NB4 (cell line): Measurements from ENCODE around the gene DUSP28.

ENCODE experiments used
- DNase-seq: peaks from one replicate; pipeline ENCODE4 v3.0.0; 2010; ENCODE audit warnings: low read depth
- H3K4me3 ChIP-seq: one replicate; pipeline ENCODE4 v1.5.1; 2011; ENCODE audit warnings: mild to moderate bottlenecking, low read depth, low read length, moderate library complexity
- MYC ChIP-seq: IDR thresholded peaks from 2 replicates; pipeline ENCODE4 v1.6.1; 2011; ENCODE audit warnings: low read depth, low read length
- POLR2A ChIP-seq: IDR thresholded peaks from 2 replicates; pipeline ENCODE4 v1.6.1; 2011; ENCODE audit warnings: mild to moderate bottlenecking; ENCODE audit not compliant: insufficient read length; ENCODE audit errors: extremely low read depth
- TF ChIP-seq, protein P1 (sequence below): IDR thresholded peaks from one replicate; pipeline ENCODE4 v1.5.1; 2012; ENCODE audit warnings: low read depth, low read length
- TF ChIP-seq, protein P2 (sequence below): IDR thresholded peaks from 2 replicates; pipeline ENCODE4 v1.6.1; 2011; ENCODE audit warnings: low read depth, low read length

Gene DUSP28

DNA sequence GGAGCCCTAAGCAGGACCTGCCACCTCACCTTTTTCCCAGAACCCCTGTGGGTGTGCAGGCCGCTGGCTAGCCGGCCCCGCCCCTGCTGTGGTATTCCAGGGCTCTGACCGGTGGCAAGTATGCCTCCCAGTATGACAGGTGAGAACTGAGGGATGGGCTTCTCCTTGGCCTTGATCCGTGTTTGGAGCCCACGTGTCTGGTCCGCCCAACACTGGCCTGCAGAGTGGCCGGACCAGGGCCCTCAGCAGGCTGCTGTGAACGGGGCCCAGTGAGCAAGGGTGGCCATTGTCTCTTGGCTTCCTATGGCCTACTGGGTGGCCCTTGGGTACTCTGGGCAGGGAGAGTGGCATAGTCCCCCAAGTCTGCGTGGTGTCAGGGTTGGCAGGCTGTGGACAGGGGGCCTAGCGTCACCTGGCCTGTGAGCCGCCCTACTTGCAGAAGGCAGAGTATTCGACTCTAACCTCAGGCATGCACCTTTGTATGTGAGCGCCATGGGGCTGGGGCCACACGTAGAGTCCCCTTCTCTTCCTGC is 9.9 kb downstream of the DUSP28 start:
- TF ChIP-seq POLR2A: no peak
- TF ChIP-seq, protein P1, sequence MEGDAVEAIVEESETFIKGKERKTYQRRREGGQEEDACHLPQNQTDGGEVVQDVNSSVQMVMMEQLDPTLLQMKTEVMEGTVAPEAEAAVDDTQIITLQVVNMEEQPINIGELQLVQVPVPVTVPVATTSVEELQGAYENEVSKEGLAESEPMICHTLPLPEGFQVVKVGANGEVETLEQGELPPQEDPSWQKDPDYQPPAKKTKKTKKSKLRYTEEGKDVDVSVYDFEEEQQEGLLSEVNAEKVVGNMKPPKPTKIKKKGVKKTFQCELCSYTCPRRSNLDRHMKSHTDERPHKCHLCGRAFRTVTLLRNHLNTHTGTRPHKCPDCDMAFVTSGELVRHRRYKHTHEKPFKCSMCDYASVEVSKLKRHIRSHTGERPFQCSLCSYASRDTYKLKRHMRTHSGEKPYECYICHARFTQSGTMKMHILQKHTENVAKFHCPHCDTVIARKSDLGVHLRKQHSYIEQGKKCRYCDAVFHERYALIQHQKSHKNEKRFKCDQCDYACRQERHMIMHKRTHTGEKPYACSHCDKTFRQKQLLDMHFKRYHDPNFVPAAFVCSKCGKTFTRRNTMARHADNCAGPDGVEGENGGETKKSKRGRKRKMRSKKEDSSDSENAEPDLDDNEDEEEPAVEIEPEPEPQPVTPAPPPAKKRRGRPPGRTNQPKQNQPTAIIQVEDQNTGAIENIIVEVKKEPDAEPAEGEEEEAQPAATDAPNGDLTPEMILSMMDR: no peak
- TF ChIP-seq MYC: no peak
- DNase-seq: no peak
- no peak overlapping the region for H3K4me3 ChIP-seq

DNA sequence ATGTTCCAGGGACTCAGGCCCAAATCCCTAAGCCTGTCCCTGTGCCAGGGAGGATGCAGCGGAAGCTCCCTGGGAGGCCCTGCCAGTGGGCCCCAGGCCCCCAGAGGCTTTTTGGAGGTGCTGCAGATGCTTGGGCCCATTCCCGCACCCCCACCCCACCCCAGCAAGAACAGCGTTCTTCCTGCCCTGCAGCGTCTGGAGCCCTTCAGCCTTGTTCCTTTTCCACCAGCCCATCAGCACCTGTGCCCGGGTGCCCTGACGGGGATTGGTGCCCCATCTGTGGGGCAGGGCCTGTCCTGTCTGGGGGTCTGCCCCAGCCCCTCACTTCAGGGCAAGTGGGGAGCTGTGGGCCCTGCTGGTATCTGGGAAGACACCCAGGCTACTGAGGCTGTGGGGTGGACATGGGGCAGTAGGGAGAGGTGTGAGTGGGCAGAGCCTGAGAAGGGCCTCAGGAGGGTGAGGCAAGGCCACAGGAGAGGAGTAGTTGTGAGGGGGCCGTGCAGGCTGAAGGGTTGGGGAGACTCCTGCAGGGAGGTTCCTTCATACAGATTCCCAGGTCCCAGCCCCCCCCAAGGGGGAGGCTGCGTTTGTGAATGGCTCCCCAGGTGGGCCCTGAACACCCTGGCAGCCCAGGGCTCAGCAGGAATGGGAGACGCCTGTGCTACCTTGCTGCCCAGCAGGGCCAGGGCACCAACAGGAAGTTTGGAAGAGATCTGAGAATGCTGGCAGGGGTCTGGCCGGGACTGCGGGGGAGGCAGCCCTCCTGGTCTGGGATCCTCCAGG is 10.6 kb downstream of the DUSP28 start:
- TF ChIP-seq, protein P1: no peak
- TF ChIP-seq POLR2A: no peak
- no peak for TF ChIP-seq MYC
- TF ChIP-seq, protein P2, sequence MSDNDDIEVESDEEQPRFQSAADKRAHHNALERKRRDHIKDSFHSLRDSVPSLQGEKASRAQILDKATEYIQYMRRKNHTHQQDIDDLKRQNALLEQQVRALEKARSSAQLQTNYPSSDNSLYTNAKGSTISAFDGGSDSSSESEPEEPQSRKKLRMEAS: no peak
- DNase-seq: no peak
- H3K4me3 ChIP-seq: no peak overlapping the region

DNA sequence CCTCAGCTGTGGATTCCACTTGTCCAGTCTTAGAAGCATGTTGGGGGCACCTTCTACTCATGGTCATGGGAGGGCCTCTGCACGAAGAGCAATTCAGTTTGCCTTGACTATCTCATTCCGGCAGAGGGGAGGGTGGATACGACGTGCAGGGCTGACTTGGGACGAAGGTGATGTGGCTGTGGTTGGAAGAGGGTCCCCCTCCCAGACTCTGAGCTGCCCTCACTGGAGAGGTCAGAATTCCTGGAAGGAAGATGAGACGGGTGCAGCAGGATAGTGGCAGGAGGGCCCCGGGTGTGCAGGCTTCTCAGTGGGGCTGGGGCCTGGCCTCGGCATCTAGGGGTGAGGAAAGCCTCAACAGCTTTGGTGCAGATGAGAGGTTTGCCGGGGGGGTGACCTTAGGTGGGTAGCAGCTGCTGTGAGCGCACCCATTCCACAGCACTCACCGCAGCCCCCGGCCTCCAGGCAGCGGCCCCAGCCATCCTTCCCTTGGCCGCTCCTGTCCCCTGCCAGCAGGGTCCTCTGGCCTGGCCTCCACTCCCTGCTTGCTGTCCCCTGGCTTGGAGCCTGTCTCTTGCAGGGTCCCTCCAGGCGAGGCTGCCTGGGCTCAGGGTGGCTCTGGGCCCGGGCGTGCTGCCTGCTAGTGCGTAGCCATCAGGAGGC is 11.3 kb downstream of the DUSP28 start:
- DNase-seq: no peak
- TF ChIP-seq MYC (no peak), POLR2A (no peak)
- TF ChIP-seq, protein P2: no peak
- TF ChIP-seq, protein P1: no peak
- H3K4me3 ChIP-seq: no peak overlapping the region

DNA sequence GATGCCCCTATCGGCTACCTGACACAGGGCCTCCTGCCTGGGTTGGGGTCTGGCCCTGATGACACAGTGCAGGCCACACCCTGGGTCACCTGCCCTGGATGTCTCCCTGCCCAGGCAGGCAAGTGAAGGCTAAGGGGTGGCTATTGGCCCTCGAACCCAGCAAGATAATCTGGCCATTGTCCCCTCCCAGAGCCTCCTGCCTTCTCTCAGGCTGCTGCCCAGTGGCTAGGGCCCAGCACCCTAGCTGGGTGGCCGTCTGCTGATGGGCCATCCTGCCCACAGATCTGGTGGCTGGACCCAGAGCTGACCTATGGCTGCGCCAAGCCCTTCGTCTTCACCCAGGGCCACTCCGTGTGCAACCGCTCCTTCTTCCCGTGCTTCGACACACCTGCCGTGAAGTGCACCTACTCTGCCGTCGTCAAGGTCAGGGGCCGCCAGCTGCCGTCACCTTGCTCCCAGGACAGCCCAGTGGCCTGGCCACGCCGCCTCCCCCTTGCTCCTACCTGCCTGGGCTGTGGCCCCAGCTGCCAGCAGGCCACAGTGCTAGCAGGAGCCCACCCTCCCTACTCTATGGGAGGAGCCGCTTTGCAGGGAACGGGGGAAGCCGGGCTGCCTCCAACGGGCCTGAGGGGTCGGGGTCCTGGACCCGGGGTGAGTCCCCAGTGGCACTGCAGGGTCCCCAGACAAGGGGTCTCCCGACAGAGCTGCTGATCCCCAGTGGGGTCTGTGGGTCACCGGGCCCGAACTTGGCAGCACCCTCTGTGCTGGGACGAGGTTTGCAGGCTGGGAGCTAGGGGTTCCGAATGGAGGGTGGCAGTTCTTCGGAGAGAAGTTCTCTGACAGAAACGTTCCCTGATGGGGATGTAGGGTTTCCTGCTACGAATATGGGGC is 12.2 kb downstream of the DUSP28 start:
- H3K4me3 ChIP-seq: no peak overlapping the region
- DNase-seq: no peak
- TF ChIP-seq, protein P2: no peak
- TF ChIP-seq MYC (no peak), POLR2A (no peak)
- TF ChIP-seq, protein P1: no peak

DNA sequence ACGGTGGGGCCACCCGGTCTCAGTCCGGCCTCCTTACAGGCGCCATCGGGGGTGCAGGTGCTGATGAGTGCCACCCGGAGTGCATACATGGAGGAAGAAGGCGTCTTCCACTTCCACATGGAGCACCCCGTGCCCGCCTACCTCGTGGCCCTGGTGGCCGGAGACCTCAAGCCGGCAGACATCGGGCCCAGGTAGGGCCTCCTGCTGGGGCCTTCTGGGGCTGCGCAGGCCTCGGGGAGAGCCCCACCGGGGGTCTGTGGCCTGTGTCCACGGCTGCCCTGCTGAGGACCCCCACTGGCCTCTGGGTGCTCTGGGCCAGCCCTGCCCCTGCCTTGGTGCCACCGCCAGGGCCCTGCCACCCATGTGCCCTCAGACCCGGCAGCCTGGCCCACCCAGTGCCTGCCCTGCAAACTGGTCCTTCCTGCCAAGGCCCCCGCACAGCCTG is 12.9 kb downstream of the DUSP28 start:
- no peak overlapping the region for H3K4me3 ChIP-seq
- TF ChIP-seq, protein P1: no peak
- TF ChIP-seq MYC (no peak), POLR2A (no peak)
- TF ChIP-seq, protein P2: no peak
- DNase-seq: no peak
